GM12801 (cell line): Measurements from ENCODE around the gene HELQ.

Source experiments
- TF ChIP-seq, protein P1 (sequence below): IDR thresholded peaks from one replicate; pipeline ENCODE4 v1.5.1; 2011; ENCODE audit warnings: control low read depth; ENCODE audit not compliant: insufficient read length; ENCODE audit errors: extremely low read depth

The HELQ gene

DNA sequence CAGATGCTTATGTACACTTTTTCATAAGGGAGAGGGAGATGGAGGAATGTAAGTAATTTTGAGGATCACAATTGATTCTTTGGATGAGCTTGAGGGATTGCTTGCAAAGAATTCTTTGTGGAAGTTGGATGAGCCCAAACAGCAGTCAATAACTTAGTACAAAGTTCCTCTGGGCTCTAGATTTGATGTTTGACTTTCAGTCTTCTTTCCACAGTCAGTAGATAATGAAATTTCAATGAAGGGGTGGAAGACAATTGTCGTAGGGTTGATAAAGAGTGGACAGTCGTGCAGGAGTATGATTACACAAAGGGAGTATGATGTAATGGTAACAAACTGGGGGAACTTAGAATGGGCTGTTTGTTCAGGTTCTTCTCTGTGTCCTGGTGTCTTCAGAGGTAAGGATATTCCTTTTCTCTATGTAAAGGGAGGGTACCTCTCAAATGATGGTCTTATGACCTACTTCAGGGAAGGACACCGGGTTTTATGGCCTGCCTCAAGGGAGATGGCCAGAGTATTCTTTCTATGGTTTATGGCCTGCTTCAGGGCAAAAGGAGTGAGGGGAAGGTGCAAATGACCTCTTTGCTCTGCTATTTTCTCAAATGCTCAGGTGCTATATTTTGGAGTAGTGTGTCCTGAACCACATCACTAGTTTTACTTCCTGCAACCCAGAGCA, 31.0 kb upstream of the HELQ start:
- TF ChIP-seq, protein P1, sequence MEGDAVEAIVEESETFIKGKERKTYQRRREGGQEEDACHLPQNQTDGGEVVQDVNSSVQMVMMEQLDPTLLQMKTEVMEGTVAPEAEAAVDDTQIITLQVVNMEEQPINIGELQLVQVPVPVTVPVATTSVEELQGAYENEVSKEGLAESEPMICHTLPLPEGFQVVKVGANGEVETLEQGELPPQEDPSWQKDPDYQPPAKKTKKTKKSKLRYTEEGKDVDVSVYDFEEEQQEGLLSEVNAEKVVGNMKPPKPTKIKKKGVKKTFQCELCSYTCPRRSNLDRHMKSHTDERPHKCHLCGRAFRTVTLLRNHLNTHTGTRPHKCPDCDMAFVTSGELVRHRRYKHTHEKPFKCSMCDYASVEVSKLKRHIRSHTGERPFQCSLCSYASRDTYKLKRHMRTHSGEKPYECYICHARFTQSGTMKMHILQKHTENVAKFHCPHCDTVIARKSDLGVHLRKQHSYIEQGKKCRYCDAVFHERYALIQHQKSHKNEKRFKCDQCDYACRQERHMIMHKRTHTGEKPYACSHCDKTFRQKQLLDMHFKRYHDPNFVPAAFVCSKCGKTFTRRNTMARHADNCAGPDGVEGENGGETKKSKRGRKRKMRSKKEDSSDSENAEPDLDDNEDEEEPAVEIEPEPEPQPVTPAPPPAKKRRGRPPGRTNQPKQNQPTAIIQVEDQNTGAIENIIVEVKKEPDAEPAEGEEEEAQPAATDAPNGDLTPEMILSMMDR, result no peak

DNA sequence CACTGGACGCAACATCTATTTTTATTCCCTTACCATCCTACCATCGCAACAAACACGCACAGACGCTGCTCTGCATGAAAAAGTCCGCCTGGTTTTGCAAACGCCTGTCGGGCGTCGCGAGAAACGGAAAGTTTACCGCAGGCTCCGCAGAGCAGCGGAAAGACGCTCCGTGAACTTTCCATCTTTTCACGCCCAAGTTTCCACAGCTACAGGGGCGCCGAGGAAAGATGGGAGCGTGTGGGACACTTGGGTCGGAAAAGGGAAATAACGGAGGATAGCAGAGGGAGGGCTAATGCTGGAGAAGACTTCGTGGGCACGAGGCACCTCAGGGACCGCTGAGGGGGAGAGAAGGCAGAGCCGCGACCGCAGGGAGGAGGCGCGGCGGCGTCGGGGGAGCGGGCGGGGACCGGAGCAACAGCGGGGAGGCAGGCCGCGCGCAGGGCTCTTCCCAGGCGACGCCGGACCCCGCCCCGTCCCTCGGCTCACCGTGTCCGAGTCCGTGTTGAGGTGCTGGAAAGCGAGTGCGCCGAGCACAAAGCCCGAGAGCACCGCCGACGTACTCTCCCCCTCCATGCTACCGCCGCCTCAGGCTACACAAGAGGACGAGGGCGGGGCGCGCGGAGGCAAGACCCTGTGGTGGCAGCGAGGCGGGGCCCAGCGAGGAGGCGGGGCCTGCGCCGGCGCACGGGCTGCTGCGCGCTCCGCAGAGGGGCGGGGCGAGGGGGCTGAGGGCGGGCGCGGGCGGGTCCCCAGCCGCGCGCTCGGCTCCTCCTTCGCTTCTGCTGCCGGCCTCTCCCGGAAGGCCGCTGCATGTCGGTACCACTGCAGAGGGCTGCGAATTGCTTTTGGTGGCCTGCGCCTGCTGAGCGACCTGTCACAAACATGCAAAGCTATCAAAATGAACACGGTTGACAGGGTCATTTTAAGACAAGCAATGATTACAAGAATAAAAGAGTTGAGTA, 29.2 kb upstream of the HELQ start, which contains the start of gene ABRAXAS1:
TSS of gene ABRAXAS1 (minus strand) at position 601 of the 962 bp plus-strand sequence. CDS start at position 573, 28 bp downstream.
- TF ChIP-seq, protein P1, result no peak

DNA sequence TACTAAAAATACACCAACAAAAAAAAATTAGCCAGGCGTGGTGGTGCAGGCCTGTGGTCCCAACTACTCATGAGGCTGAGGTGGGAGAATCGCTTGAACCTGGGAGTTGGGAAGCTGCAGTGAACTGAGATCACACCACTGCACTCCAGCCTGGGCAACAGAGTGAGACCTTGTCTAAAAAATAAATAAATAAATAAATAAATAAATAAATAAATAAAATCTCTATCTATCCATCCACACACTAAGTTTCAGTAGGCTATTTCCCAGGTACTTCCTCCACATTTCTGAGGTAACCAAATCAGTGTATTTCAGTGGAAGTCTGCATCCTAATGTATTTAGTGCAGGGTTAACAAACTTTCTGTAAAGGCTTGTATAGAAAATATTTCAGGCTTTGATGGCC, 18.3 kb upstream of the HELQ start:
- TF ChIP-seq, protein P1, result no peak

DNA sequence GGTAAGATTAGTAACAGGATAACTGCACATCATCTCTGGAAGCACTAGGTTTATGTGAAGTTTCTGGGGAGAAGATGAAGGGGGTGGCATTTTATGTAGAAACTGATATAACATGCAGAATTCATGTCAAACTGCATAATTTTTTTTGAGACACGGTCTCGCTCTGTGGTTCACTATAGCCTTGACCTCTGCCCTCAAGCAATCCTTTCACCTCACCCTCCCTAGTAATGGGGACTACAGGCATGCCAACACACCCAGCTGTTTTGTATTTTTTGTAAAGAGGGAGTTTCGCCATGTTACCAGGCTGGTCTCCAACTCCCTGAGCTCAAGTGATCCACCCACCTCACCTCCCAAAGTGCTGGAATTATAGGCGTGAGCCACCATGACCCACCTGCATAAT, 17.8 kb upstream of the HELQ start:
- TF ChIP-seq, protein P1, result no peak

DNA sequence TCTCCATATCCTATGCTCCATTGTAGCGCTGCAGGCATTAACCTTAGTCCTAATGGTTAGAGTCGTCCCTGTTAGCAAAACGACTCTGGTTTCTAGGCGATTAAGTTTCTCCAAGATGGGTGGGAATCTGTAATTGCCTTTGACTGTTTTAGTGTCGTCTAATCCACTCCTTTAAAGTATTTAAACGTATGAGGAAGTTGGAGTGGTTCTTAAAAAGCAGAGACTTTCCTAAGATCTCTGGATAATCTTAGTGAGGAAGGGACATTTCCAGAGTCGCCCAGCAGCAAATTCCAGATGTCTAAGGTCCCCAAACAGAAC, 520 bp upstream of the HELQ start:
- TF ChIP-seq, protein P1, result no peak

DNA sequence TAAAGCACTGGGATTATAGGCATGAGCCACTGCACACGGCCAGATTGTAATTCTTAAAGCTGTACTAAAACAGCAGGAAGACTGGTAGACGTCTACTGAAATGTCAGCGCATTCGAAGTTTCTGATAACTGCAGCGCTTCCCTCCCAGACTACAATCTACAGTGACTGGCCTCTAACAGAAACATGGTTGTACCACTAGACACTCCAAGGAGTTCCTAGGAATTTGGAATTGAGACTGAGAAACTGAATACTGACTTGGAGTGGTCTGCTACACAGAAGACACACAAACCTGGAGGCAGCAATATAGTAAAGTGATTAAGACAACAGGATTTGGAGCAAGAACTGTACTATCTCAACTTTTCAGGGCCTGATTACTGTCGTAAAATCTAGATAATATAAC, 937 bp downstream of the HELQ start:
- TF ChIP-seq, protein P1, result no peak

DNA sequence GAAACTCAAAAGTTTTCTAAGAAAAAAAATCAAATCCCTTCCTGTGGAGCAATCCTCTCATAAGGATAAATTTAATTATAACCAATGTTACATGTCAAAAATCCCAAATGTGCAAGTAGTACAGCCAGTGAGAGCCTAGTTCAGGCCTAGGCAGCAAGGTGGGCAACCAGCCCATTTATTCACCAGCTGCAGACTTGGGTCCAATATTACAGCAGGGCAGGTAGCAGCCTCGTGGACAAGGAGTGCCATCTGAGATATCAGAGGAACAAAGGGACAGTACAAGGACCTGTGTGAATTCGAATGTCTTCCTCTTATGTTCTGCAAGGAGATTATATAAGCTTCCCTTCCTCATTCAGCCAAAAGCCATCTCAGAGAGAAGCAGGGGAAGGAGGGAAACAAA, 6.6 kb downstream of the HELQ start:
- TF ChIP-seq, protein P1, result no peak
